H1 (cell line): Measurements from ENCODE around the gene ATG2B. TPM values are rescaled to one million over a fixed set of nuclear protein-coding genes. Genes with fewer than 3 reads are reported as not detected.

Source experiments
- CTCF ChIA-PET: fragments of 300-600 bp; sonication (Branson Sonifier 250); formaldehyde crosslinking; loops from one replicate; lab custom pipeline; 2021; ENCODE audit not compliant: partially characterized antibody; lab: Charles Lee
- POLR2A ChIA-PET: fragments of 300-600 bp; sonication (Branson Sonifier 250); formaldehyde crosslinking; loops from one replicate; lab custom pipeline; 2021; ENCODE audit warnings: inconsistent platforms; ENCODE audit not compliant: partially characterized antibody; lab: Charles Lee
- DNase-seq, 2 experiments: peaks; one replicate each; pipeline versions ENCODE4 v3.0.0 to v3.0.0-alpha.2; 2010 to 2022; ENCODE audit warnings: low spot score in 2 of 2, low read depth in 1 of 2, mixed read lengths in 1 of 2
- FAIRE-seq: peaks from 2 replicates; lab custom pipeline; 2011; peaks lifted over from hg19 to GRCh38; lab: Jason Lieb, UNC
- H2AFZ ChIP-seq: 2 replicates; pipeline ENCODE4 v1.8.1; 2012; ENCODE audit warnings: low read length, inconsistent platforms
- H2AK5ac ChIP-seq: 2 replicates; pipeline ENCODE4 v1.6.1; 2013; ENCODE audit warnings: low read depth, low read length
- H2BK120ac ChIP-seq: replicated peaks from 2 replicates; pipeline ENCODE3; 2013; ENCODE audit warnings: low read depth, low read length, inconsistent platforms
- H2BK12ac ChIP-seq: 2 replicates; pipeline ENCODE4 v1.6.1; 2013; ENCODE audit warnings: low read depth, low read length
- H2BK15ac ChIP-seq: 2 replicates; pipeline ENCODE4 v1.6.1; 2013; ENCODE audit warnings: low read length
- H2BK20ac ChIP-seq: 2 replicates; pipeline ENCODE4 v1.6.1; 2013; ENCODE audit warnings: low read length
- H2BK5ac ChIP-seq: 2 replicates; pipeline ENCODE4 v1.6.1; 2013; ENCODE audit warnings: low read depth, low read length
- H3K14ac ChIP-seq: 2 replicates; pipeline ENCODE4 v1.6.1; 2013; ENCODE audit warnings: inconsistent platforms; ENCODE audit not compliant: insufficient read length
- H3K18ac ChIP-seq: 2 replicates; pipeline ENCODE4 v1.6.1; 2013; ENCODE audit warnings: low read length; ENCODE audit errors: extremely low read depth
- H3K23ac ChIP-seq: 2 replicates; pipeline ENCODE4 v1.6.1; 2013; ENCODE audit warnings: inconsistent platforms; ENCODE audit not compliant: insufficient read length
- H3K23me2 ChIP-seq: 2 replicates; pipeline ENCODE4 v1.6.1; 2013; ENCODE audit warnings: low read depth, low read length
- H3K27ac ChIP-seq: 2 replicates; pipeline ENCODE4 v1.6.1; 2011; ENCODE audit warnings: low read depth, low read length, inconsistent platforms
- H3K27me3 ChIP-seq, 4 experiments: replicated peaks in 1 of 4; 1 replicate in 1 of 4; 2 replicates in 3 of 4; pipeline versions ENCODE4 v1.6.1 to v1.8.1; 2011 to 2013; ENCODE audit warnings: low read length in 3 of 4, mild to moderate bottlenecking in 3 of 4, inconsistent platforms in 2 of 4, mixed read lengths in 2 of 4, moderate library complexity in 1 of 4; ENCODE audit not compliant: control insufficient read depth in 3 of 4, insufficient read depth in 3 of 4; ENCODE audit errors: extremely low read depth in 1 of 4
- H3K36me3 ChIP-seq, 4 experiments: 2 replicates each; pipeline versions ENCODE4 v1.6.1 to v1.8.1; 2011 to 2013; ENCODE audit warnings: mild to moderate bottlenecking in 4 of 4, low read length in 3 of 4, moderate library complexity in 2 of 4, control low read depth in 1 of 4, inconsistent platforms in 1 of 4; ENCODE audit not compliant: insufficient read depth in 4 of 4, control insufficient read depth in 2 of 4
- H3K4ac ChIP-seq: replicated peaks from 2 replicates; pipeline ENCODE3; 2013; ENCODE audit warnings: low read length, low read depth, mixed read lengths, inconsistent platforms; ENCODE audit not compliant: insufficient read length
- H3K4me1 ChIP-seq, 4 experiments: replicated peaks in 1 of 4; 1 replicate in 1 of 4; 2 replicates in 3 of 4; pipeline versions ENCODE4 v1.6.1 to v1.8.1; 2011 to 2013; ENCODE audit warnings: low read length in 3 of 4, inconsistent platforms in 2 of 4, mixed read lengths in 1 of 4; ENCODE audit not compliant: insufficient read depth in 4 of 4, control insufficient read depth in 3 of 4
- H3K4me2 ChIP-seq, 2 experiments: 2 replicates each; pipeline versions ENCODE4 v1.6.1 to v1.8.1; 2011 to 2013; ENCODE audit warnings: low read depth in 2 of 2, low read length in 2 of 2, control low read depth in 1 of 2, inconsistent platforms in 1 of 2, mild to moderate bottlenecking in 1 of 2; ENCODE audit not compliant: insufficient read depth in 1 of 2
- H3K4me3 ChIP-seq, 4 experiments: fragments of 200-600, 300-600 bp in 1 of 4; sonication (generic), shearing (Covaris generic), sonication (Bioruptor Twin) in 1 of 4; 2 replicates each; pipeline versions ENCODE4 v1.5.1 to v1.8.1; 2011 to 2016; ENCODE audit warnings: low read length in 4 of 4, low read depth in 3 of 4, control low read depth in 2 of 4, inconsistent platforms in 2 of 4, mild to moderate bottlenecking in 2 of 4, mixed read lengths in 1 of 4, moderate library complexity in 1 of 4; ENCODE audit not compliant: insufficient read depth in 2 of 4; ENCODE audit errors: extremely low read depth in 1 of 4
- H3K56ac ChIP-seq: replicated peaks from 2 replicates; pipeline ENCODE3; 2013; ENCODE audit warnings: low read depth, mild to moderate bottlenecking, mixed read lengths, low read length, inconsistent platforms; ENCODE audit not compliant: insufficient read length
- H3K79me1 ChIP-seq: 2 replicates; pipeline ENCODE4 v1.6.1; 2013; ENCODE audit warnings: low read depth, low read length, control low read depth
- H3K79me2 ChIP-seq, 2 experiments: 2 replicates each; pipeline versions ENCODE4 v1.6.1 to v1.8.1; 2012 to 2013; ENCODE audit warnings: low read length in 2 of 2, mild to moderate bottlenecking in 2 of 2, inconsistent platforms in 1 of 2; ENCODE audit not compliant: insufficient read depth in 2 of 2, control insufficient read depth in 1 of 2
- H3K9ac ChIP-seq, 4 experiments: replicated peaks in 1 of 4; 1 replicate in 1 of 4; 2 replicates in 3 of 4; pipeline versions ENCODE4 v1.6.1 to v1.8.1; 2011 to 2013; ENCODE audit warnings: low read depth in 3 of 4, low read length in 3 of 4, control low read depth in 2 of 4, mild to moderate bottlenecking in 2 of 4, moderate library complexity in 2 of 4, inconsistent platforms in 1 of 4; ENCODE audit errors: extremely low read depth in 1 of 4
- H3K9me3 ChIP-seq, 2 experiments: 2 replicates each; pipeline versions ENCODE4 v1.6.1 to v1.8.1; 2012 to 2013; ENCODE audit warnings: mild to moderate bottlenecking in 2 of 2, moderate library complexity in 2 of 2, control low read depth in 1 of 2, inconsistent platforms in 1 of 2, low read depth in 1 of 2, low read length in 1 of 2, mixed read lengths in 1 of 2; ENCODE audit not compliant: insufficient read depth in 2 of 2
- H4K20me1 ChIP-seq, 2 experiments: replicated peaks in 1 of 2; 2 replicates each; pipeline versions ENCODE3 to v1.8.1; 2011 to 2013; ENCODE audit warnings: inconsistent platforms in 2 of 2, low read length in 2 of 2, mild to moderate bottlenecking in 1 of 2; ENCODE audit not compliant: insufficient read depth in 2 of 2, control insufficient read depth in 1 of 2
- H4K5ac ChIP-seq: 2 replicates; pipeline ENCODE4 v1.6.1; 2013; ENCODE audit warnings: low read length, low read depth, mixed read lengths, inconsistent platforms; ENCODE audit not compliant: insufficient read length
- H4K8ac ChIP-seq: 2 replicates; pipeline ENCODE4 v1.8.0; 2013; ENCODE audit warnings: mild to moderate bottlenecking, moderate library complexity, low read length, inconsistent platforms; ENCODE audit not compliant: insufficient read depth; ENCODE audit errors: extremely low read depth
- H4K91ac ChIP-seq: replicated peaks from 2 replicates; pipeline ENCODE3; 2013; ENCODE audit warnings: low read length, mixed read lengths, inconsistent platforms; ENCODE audit not compliant: insufficient read length
- CHD1 ChIP-seq: IDR thresholded peaks from 2 replicates; pipeline ENCODE4 v1.6.1; 2012; ENCODE audit warnings: low read depth, low read length, improper control_type of control experiment
- FOSL1 ChIP-seq: IDR thresholded peaks from 2 replicates; pipeline ENCODE4 v1.6.1; 2011; ENCODE audit warnings: mild to moderate bottlenecking, low read depth, low read length, moderate library complexity; ENCODE audit not compliant: insufficient read depth
- HDAC6 ChIP-seq: IDR thresholded peaks from one replicate; pipeline ENCODE4 v1.7.1; 2012; ENCODE audit warnings: low read depth, mild to moderate bottlenecking, inconsistent platforms, low read length, moderate library complexity
- KDM1A ChIP-seq: fragments of 200-600, 300-600 bp; sonication (generic); IDR thresholded peaks from 2 replicates; pipeline ENCODE4 v1.7.1; 2016; ENCODE audit warnings: mild to moderate bottlenecking, low read length, borderline replicate concordance
- MAFK ChIP-seq: IDR thresholded peaks from 2 replicates; pipeline ENCODE4 v1.6.1; 2012; ENCODE audit warnings: low read depth, mild to moderate bottlenecking, improper control_type of control experiment, low read length
- RBBP5 ChIP-seq: IDR thresholded peaks from 2 replicates; pipeline ENCODE4 v1.7.1; 2012; ENCODE audit warnings: low read depth, mild to moderate bottlenecking, inconsistent platforms, low read length, moderate library complexity, borderline replicate concordance
- RFX5 ChIP-seq: IDR thresholded peaks from 2 replicates; pipeline ENCODE4 v1.6.1; 2011; ENCODE audit warnings: low read depth, low read length, improper control_type of control experiment, borderline replicate concordance
- RNF2 ChIP-seq: fragments of 200-900, 300-1000 bp; sonication (generic); IDR thresholded peaks from 2 replicates; pipeline ENCODE4 v1.7.1; 2016; ENCODE audit warnings: borderline replicate concordance, low read depth, mild to moderate bottlenecking, antibody characterized with exemption, low read length; ENCODE audit not compliant: poor library complexity, severe bottlenecking; ENCODE audit errors: missing control alignments
- SIN3A ChIP-seq, 2 experiments: IDR thresholded peaks in 1 of 2; conservative IDR thresholded peaks in 1 of 2; 2 replicates each; pipeline ENCODE4 v1.6.1; 2011 to 2012; ENCODE audit warnings: low read length in 2 of 2, improper control_type of control experiment in 1 of 2, low read depth in 1 of 2, mild to moderate bottlenecking in 1 of 2
- SIRT6 ChIP-seq: IDR thresholded peaks from one replicate; pipeline ENCODE4 v1.7.1; 2012; ENCODE audit warnings: low read length, inconsistent platforms
- SP4 ChIP-seq: IDR thresholded peaks from 2 replicates; pipeline ENCODE4 v1.6.1; 2012; ENCODE audit warnings: low read length, inconsistent platforms
- TAF1 ChIP-seq: IDR thresholded peaks from 2 replicates; pipeline ENCODE4 v1.6.1; 2011; ENCODE audit warnings: mild to moderate bottlenecking, low read depth, low read length
- TBP ChIP-seq: IDR thresholded peaks from 2 replicates; pipeline ENCODE4 v1.6.1; 2011; ENCODE audit warnings: low read depth, low read length, improper control_type of control experiment
- ZNF274 ChIP-seq: IDR thresholded peaks from 2 replicates; pipeline ENCODE4 v1.7.0; 2012; ENCODE audit warnings: low read length, borderline replicate concordance; ENCODE audit errors: extremely low read depth
- WGBS, 2 experiments: shearing (Covaris generic) in 1 of 2; methylation state at CpG; one replicate each; pipeline versions ENCODE4 v1.1.6 to v1.1.7; 2013 to 2015; ENCODE audit warnings: low lambda C conversion rate in 2 of 2, mixed read lengths in 2 of 2, inconsistent platforms in 1 of 2, low coverage in 1 of 2, missing lambda C conversion rate in 1 of 2; ENCODE audit not compliant: insufficient replicate concordance in 2 of 2, insufficient coverage in 1 of 2, insufficient read length in 1 of 2; ENCODE audit errors: extremely low coverage in 1 of 2, missing lambda C conversion rate in 1 of 2; 5-methylcytosine and 5-hydroxymethylcytosine counted together
- polyA plus RNA-seq, 7 experiments: library from polyadenylated mRNA; depleted of rRNA in 3 of 7; stranded (reverse) in 5 of 7; unstranded in 2 of 7; fragments of >200 nt in 5 of 7; fragments of 200-250 nt in 2 of 7; gene quantifications; 1 replicate in 5 of 7; 2 replicates in 1 of 7; 4 replicates in 1 of 7; pipeline versions ENCODE4 v1.2.1 to v1.2.3, GENCODE V29; 2011 to 2013; ENCODE audit warnings: missing spikeins in 2 of 7, mixed read lengths in 2 of 7
- total RNA-seq: library from RNA; stranded (reverse); fragmentation: NEBNext Ultra II Directional; extraction: Animal tissue kit (Norgen Biotek cat#: 25700); gene quantifications from 2 replicates; pipeline ENCODE4 v1.2.1, GENCODE V29; 2021

ATG2B gene
- total and polyA plus RNA-seq, 2 of the 8 experiments (the other 6 are each of a cell fraction or from before 2014, with no cell fraction given): 4.6 to 14.4 TPM

DNA sequence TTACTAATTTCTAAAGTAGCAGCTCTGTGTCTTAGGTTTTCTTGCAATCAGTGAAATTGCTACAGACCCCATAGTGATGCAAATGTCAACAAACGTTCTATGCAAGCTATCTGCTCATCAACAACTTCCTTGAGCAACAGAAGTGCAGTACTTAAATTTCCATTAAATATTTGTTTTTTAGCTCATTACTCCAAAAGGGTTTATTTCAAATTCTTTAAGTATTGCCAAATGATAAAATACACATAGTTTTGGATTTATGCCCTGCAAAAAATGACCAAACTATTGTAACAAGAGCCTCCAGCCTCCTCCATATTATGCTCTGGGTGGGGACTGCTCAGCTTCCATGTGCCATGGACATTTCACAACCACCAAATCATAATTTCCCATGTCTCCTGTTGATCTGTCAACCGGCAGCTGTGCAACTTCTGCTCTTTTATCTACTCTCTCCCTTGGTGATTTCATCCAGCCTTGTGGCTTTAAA is 102.8 kb downstream of the ATG2B start:
- Histone ChIP-seq H3K36me3 (no peaks in the 10 kb centered on the region), H4K8ac (no peak overlapping the region), H3K23me2 (no peaks in the 10 kb centered on the region), H2BK5ac (no peak overlapping the region), H3K79me1 (no peaks in the 10 kb centered on the region), H3K56ac (no peak overlapping the region), H3K23ac (no peak overlapping the region), H4K5ac (no peak overlapping the region), H3K79me2 (no peaks in the 10 kb centered on the region), H3K4me1 (no peaks in the 10 kb centered on the region), H3K9me3 (peaks cover 0 to 7% of the 10 kb centered on the region in 2 experiments; a peak in 2 of 4 replicates), H3K4ac (no peak overlapping the region), H4K20me1 (no peaks in the 10 kb centered on the region), H4K91ac (no peak overlapping the region), H2BK20ac (no peak overlapping the region), H2AFZ (no peak overlapping the region), H3K4me2 (no peak overlapping the region), H3K9ac (no peak overlapping the region), H2BK15ac (no peak overlapping the region), H3K4me3 (no peak overlapping the region), H2BK12ac (no peak overlapping the region), H3K14ac (no peak overlapping the region), H3K27ac (no peak overlapping the region), H3K18ac (no peak overlapping the region), H3K27me3 (no peaks in the 10 kb centered on the region), H2AK5ac (no peak overlapping the region), H2BK120ac (no peak overlapping the region)
- no peak for FAIRE-seq
- ChIA-PET POLR2A (no interaction called here), CTCF (interaction anchor here (2.0 to 7.1 kb wide), 3 partner anchors 13 to 161 kb away, joined by 6 to 67 read pairs (median 46); no protein-coding TSS in a partner anchor)
- 72% methylated on average over 2 of the region's 2 CpGs; no CpG with 5 or more reads in 1 of the 2 experiments for WGBS, 2 experiments
- no peak for DNase-seq
- TF ChIP-seq RNF2 (no peak), RBBP5 (no peak), SIRT6 (no peak), MAFK (no peak), ZNF274 (no peak), HDAC6 (no peak), CHD1 (no peak), TAF1 (no peak), SP4 (no peak), KDM1A (no peak), TBP (no peak), SIN3A (conservative IDR thresholded peaks at IDR 0.05 in 1 of 2, IDR thresholded peaks at IDR 0.05 in 1 of 2; ENCODE audit: low read depth in 1 of 2, low read length in 2 of 2) (no peak), FOSL1 (no peak), RFX5 (no peak)
